Dermis blood vessel endothelial cell (primary cell): Measurements from ENCODE around the gene ELMO1. TPM values are rescaled to one million over a fixed set of nuclear protein-coding genes. Genes with fewer than 3 reads are reported as not detected.

ENCODE experiments used
- DNase-seq: peaks from one replicate; pipeline ENCODE4 v3.0.0; 2010
- total RNA-seq: library from RNA; depleted of rRNA; stranded (reverse); fragments of >200 nt; gene quantifications from 2 replicates; pipeline ENCODE4 v1.2.3, GENCODE V29; 2014

The ELMO1 gene
- total RNA-seq, 1 donor from 2014 or later: 109 TPM

- no peak for DNase-seq
These were observed 638.2 kb downstream of the ELMO1 start for GRCh38 chr7:36810489-36810888.

DNA sequence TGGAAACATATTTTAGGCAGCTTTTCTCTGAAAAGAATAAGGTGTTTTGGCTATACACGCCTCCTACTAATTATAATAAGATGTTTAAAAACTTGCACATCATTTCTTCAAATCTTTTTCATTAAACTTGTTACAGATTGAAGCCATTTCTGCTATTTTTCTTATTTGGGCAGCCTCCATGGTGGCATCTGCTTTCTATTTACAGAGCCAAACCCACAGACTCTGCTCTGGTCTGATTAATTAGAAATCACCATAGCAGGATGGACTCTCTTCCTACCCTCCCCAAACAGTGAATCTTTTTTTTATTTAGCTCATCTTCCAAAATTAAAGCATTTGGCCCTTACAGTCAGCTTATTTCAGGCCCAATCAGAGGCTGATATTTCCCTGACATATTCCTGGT, 638.6 kb downstream of the ELMO1 start:
- DNase-seq: no peak

GRCh38 chr7:36809510-36809909, 639.2 kb downstream of the ELMO1 start:
- no peak for DNase-seq

DNA sequence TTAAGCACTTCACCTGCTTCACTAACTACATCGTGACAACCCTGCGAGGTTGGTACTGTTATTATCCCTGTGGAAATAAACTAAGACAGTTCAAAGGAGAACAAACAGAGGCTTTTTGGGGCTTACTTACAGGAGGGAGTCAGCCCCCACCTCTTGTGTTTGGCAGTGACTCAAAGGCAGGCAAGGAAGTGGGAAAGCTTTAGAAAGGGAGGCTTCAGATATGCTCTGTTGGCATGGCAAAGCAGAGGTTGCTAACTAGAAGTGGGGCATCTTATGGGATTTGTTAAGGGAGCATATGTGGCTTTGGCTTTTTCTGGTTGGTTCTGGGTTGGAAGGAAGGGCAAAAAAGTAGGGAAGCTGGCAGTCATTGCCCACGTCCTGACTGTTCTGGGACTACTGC, 639.6 kb downstream of the ELMO1 start:
- no peak for DNase-seq

DNA sequence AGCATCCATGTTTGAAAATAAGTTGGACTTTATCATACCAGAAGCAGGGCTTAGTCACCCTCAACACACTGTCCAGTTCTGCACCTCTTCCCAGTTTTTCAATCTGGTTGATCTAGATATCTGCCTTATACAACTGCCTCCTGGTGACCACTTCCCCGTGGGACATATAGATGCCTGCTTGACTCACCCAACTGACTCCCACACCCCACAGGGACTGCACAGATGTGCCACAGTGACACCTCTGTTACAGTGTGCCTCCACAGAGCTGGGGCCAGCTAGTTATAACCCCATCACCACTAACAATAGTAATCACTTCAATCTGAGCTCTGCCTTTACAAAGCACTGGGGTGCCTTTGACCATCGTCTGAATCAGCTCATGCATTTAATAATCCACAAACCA, 641.8 kb downstream of the ELMO1 start:
- DNase-seq: no peak

Other genes starting within 250 kb of the ELMO1 start
- gene GPR141, start 234.9 kb upstream of the ELMO1 start, total RNA-seq: not detected in 2 replicates